GF-D8 (cell line): ENCODE measurements around the gene SMIM9.
"Not testable (repeated sequence)": the region's sequence is repeated elsewhere in the genome, so short reads cannot be mapped to it uniquely, and the experiment has no call there.

Experiments
- DNase-seq: peaks from one replicate; lab custom pipeline; 2025; lab: John Stamatoyannopoulos, UW

SMIM9 gene

DNA sequence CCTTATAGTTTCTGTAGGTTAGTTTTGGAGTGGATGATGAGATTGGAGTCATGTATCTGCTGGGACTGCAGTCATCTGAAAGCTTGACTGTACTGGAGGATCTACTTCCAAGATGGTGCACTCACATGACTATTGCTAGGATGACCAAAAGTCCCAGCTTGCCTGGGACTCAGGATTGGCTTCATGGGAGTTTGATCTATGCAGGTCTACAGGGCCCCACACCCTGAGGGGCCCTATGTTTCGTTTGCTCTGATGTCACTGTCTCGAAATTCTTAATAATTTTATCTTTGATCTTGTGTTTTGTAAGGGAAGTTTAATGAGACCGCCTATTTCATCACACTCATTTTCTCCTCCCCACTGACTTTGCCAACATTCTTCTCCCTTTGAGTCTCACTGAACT is at the start of gene SMIM9:
Gene SMIM9, minus strand, starts transcription at position 101 of the 400 bp plus-strand sequence. CDS start 3,806 bp downstream, outside the sequence.
- DNase-seq: peak; percentile 48

DNA sequence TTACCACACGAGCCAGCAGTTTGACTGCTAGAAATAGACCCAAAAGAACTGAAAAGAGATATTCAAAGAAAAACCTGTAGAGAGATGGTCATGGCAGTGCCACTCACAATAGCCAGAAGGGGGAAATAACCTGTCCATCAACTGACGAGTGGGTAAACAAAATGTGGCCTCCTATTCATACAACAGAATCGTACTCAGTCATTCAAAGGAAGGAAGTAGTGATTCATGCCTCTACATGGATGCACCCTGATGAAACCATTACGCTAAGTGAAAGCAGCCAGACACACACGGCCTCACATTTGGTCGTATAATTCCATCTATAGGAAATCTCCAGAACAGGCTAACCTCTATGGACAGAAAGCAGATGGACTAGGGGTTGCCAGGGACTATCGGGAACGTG is 49.6 kb upstream of the SMIM9 start:
- DNase-seq: not testable (repeated sequence)

GRCh38 chrX:154873329-154873728 is 38.9 kb upstream of the SMIM9 start:
- no peak for DNase-seq

- DNase-seq: not testable (repeated sequence)
Measured at GRCh38 chrX:154868522-154868921, 34.1 kb upstream of the SMIM9 start.

GRCh38 chrX:154855256-154855655 is 20.8 kb upstream of the SMIM9 start:
- no peak for DNase-seq

DNA sequence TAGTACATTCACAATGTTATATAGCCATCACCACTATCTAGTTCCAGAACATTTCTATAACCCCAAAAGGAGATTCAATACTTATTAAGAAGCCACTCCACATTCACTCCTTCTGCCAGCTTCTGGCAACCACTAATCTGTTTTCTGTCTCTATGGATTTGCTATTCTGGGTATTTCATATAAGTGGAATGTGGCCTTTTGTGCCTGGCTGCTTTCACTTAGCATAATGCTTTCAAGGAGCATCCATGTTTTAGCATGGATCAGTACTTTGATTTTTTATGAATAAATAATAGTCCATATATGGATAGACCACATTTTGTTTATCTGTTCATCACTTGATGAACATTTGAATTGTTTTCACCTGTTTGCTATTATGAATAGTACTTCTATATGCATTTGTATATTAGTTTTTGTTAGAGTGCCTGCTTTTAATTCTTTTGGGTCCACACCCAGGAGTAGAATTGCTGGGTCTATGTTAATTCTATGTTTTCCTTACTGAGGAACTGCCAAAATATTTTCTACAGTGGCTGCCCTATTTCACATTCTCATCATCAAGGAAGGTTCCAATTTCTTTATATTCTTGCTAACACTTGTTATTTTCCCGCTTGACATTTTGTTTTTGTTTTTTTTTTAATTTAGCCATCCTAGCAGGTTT is 16.6 kb upstream of the SMIM9 start:
- no peak for DNase-seq

DNA sequence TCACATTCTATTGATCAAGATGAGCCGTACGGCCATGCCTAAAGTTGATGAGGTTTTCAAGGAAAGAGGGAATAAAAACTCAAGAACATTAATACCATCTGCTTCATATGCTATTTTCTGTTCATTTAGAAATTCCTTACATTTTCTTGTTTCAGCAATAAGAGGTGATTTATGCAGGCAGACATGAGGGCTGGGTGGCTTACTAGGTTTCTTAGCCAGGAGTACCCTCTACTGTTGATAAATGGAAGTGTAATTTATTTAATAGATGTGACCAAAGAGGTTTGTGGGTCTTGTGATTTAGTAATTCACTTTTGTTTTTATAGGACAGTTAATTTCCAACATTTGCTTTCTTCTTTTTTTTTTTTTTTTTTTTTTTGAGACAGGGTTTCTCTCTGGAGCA is 6.4 kb upstream of the SMIM9 start:
- peak; percentile 41 for DNase-seq

DNA sequence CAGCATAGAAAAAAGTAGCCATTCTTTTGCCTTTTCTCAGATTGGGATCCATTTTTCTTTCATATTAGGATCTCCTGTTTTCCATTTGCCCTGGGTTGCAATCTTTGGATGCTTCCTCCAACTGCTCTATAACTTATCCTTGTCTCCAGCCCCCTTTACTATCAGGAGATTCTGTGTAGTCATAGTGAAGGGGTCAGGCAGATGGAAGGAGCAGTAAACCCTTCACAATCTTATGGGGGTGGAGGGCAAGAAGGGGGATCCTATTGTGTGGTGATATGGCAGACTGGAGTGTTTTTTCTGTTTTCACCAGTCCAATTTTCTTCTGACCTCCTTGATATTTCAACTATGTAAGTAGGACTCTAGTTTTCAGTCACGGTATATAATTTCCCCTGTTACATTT is 1.7 kb upstream of the SMIM9 start:
- DNase-seq: no peak

DNA sequence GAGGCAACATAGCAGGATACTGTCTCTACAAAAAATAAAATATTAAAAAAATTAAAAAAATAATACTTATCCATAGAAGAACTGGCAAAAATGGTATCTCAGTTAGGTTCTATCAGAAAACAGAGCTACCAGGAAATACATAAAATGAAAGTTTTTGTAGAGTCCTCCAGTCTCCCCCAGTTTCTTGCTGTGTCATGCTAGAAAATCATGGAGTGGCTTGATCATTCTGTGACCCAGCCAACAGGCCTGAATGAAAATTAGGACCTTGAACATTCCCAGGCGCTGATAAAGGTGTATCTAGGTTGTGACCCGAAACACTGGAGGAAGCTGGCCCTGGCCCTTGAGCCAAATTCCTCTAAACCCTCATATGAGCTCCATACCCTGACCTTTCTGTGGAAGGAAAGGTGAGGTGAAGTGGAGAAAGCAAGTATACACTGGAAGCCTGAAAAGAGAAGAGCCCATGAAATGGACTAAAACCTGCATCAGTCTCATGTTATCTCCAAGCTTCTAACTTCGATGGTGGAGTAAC is 652 bp downstream of the SMIM9 start:
- no peak for DNase-seq

DNA sequence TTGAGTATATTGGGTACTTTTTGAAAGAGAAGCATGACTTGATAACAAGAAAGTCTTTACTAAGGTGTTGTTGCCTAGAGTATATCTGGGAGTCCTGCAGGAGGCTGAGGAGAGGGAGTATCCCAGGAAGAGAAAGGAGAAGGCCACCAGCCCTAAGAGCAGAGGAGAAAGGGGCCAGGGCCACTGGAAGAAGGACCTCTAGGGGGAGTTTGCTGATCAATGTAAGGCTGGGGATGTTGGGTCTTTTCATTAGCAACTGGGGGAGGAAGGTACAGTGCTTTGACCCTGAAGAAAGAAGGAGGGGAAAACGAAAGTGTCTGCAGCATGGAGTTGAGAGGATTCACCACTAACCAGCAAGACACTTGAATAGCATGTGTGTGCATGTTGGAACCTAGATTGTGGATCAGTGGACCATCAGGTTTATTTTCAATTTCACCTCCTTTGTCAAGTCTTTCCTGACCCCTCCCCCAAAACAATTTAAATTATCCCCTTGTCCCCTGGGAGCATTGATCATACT is 4.5 kb downstream of the SMIM9 start:
- DNase-seq: no peak

- no peak for DNase-seq
Measured at GRCh38 chrX:154829134-154829533, 5.3 kb downstream of the SMIM9 start.

GRCh38 chrX:154828016-154828408 is 6.5 kb downstream of the SMIM9 start:
- no peak for DNase-seq

GRCh38 chrX:154827194-154828015 is 7.1 kb downstream of the SMIM9 start:
- DNase-seq: no peak

DNA sequence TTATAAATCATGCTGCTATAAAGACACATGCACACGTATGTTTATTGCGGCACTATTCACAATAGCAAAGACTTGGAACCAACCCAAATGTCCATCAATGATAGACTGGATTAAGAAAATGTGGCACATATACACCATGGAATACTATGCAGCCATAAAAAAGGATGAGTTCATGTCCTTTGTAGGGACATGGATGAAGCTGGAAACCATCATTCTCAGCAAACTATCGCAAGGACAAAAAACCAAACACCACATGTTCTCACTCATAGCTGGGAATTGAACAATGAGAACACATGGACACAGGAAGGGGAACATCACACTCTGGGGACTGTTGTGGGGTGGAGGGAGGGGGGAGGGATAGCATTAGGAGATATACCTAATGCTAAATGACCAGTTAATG is 8.9 kb downstream of the SMIM9 start:
- not testable (repeated sequence) for DNase-seq

GRCh38 chrX:154824638-154825037 is 9.8 kb downstream of the SMIM9 start:
- DNase-seq: no peak

DNA sequence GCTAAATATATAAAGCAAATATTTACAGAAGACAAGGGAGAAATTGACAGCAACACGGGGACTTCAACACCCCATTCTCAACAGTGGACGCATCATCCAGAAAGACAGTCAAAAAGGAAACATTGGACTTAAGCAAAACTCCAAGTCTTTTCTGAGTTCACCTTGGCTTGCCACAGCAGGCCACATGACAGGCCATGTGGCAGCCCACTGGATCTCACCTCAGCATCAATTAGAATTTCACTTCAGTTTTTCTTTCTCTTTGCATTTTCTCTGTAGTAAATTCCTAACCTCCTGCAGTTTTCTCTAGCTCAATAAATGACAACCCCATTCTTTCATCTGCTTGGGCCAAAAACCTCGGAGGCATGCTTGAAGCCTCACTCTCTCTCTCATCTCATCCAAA is 12.4 kb downstream of the SMIM9 start:
- DNase-seq: no peak

DNA sequence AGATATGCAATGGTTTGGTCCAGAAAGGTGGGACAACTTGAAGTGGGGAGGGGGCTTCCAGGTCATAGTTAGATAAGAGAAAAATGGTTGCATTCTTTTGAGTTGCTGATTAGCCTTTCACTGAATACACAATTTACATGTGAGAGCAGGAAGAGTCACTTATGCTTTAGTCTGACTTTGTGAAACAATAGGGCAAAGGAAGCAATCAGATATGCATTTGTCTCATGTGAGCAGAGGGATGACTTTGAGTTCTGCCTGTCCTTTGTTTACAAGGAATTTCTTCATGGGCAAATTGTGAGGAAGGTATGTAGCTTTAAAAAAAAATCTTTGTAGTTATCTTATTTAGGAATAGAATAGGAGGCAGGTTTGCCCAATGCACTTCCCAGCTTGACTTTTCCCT is 12.9 kb downstream of the SMIM9 start:
- DNase-seq: no peak

DNA sequence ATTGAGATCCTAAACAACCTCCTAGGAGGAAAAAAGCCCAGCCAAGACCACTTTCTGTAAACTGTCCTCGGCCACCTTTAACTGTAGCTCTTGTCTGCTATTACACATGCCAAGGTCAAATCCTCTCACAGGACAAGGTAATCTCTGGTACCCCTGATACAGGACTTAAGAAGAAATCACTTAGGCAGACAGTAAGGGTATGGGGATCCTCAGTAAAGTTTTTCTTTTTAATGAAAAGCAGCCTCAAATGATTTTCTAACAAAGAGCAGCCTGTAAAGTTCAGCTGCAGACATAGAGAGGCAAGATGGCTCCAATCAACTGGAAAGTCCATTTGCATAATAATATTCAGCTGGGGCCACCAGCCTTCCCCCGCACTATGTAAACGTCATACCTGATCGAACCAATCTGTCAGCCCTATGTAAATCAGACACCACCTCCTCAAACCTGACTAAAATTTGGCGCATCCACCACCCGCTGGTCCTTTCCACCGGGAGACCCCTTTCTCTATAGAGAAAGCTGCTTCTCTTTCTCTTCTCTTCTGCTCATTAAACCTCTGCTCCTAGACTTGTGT is 14.6 kb downstream of the SMIM9 start:
- no peak for DNase-seq

GRCh38 chrX:154818916-154819770 is 15.3 kb downstream of the SMIM9 start:
- DNase-seq: no peak

DNA sequence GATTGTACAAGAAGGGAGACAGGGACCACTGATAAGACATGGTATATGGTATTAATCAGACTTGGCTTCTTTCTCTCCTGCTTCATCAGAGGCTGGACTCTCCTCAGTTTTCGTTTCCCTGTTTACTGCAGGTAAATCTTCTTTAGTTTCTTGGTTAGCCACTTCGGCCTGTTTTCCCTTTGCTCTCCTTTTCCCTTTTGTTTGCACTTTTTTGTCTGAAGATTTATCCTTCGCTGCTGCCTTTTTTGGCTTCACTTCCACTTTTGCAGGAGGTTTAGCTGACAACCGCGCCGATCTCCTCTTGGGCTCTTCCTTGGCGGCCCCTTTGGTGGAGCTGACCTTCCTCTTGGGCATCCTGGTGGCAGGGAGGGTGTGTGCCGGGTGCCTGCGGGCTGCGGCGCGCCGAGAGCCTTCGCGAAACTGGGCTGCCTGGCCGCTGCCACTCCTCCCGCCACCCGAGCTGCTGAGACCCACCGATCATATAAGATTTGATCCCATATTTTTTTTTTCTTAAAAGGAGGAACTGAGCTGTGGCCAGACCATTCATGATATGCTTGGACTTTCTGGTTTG is 17.3 kb downstream of the SMIM9 start:
- DNase-seq: not testable (repeated sequence)

- not testable (repeated sequence) for DNase-seq
Measured at GRCh38 chrX:154816326-154816898, 18.1 kb downstream of the SMIM9 start.
